Psoas muscle (tissue), 8 donors: ENCODE data around the gene CD300C. TPM values are rescaled to one million over a fixed set of nuclear protein-coding genes. Genes with fewer than 3 reads are reported as not detected.

Experiments
- ATAC-seq, 4 donors: fragments of 200-7000 bp; cut with Tn5 transposase; one replicate each; pipeline ENCODE4 v1.9.1; 2020; ENCODE audit warnings: moderate library complexity in 3 of 4, mild to moderate bottlenecking in 2 of 4
- DNase-seq, 2 donors: peaks; one replicate each; pipeline ENCODE4 v3.0.0-alpha.2; 2020
- H3K27ac ChIP-seq: fragments of 200-600 bp; one replicate; pipeline ENCODE4 v1.8.0; 2022
- H3K27me3 ChIP-seq, 3 donors: fragments of 200-600 bp in 1 of 3; one replicate each; pipeline versions ENCODE4 v1.6.1 to v1.8.0; 2013 to 2022; ENCODE audit warnings: low read length in 2 of 3, mild to moderate bottlenecking in 2 of 3, moderate library complexity in 1 of 3; ENCODE audit not compliant: insufficient read depth in 3 of 3
- H3K36me3 ChIP-seq, 2 donors: fragments of 200-600 bp in 1 of 2; one replicate each; pipeline versions ENCODE4 v1.6.1 to v1.8.0; 2013 to 2022; ENCODE audit warnings: low read depth in 1 of 2, mild to moderate bottlenecking in 1 of 2, moderate library complexity in 1 of 2; ENCODE audit not compliant: insufficient read depth in 1 of 2
- H3K4me1 ChIP-seq: fragments of 200-600 bp; one replicate; pipeline ENCODE4 v1.8.0; 2022
- H3K4me3 ChIP-seq: fragments of 200-600 bp; one replicate; pipeline ENCODE4 v1.8.0; 2022; ENCODE audit warnings: mild to moderate bottlenecking
- H3K9me3 ChIP-seq: fragments of 200-600 bp; one replicate; pipeline ENCODE4 v1.8.0; 2022
- WGBS, 3 donors: extraction: QIAGEN DNeasy Blood & Tissue Kit; methylation state at CpG; one replicate each; pipeline versions ENCODE4 v1.1.6 to v1.1.7; 2013; 5-methylcytosine and 5-hydroxymethylcytosine counted together
- intact Hi-C, 2 donors: fragments of 100-400 bp; cut with DNase I; formaldehyde crosslinking; loops; one replicate each; pipeline versions ENCODE4 v1.11.0 to v1.14.2; 2022
- polyA plus RNA-seq, 3 donors: library from polyadenylated mRNA; stranded (reverse); fragments of 200-250 nt; gene quantifications; one replicate each; pipeline ENCODE4 v1.2.3, GENCODE V29; 2013
- total RNA-seq, 4 donors: library from RNA; stranded (reverse); fragmentation: NEBNext Ultra II Directional in 2 of 4; extraction: Animal tissue kit (Norgen Biotek cat#: 25700) in 2 of 4; gene quantifications; one replicate each; pipeline versions ENCODE4 v1.2.1 to v1.2.4, GENCODE V29; 2021 to 2023
- TF ChIP-seq, protein P1 (sequence below): fragments of 200-600 bp; IDR thresholded peaks from one replicate; pipeline ENCODE4 v1.8.0; 2022; ENCODE audit warnings: antibody characterized with exemption
- donor health status: healthy with polysubstance abuse.
- donor health status: DM: no; HTN: no; CAD: no; lungs with moderate emphysema.
- donor health status: Bipolar disorder and iron deficiency.
- donor health status: healthy.
- donor health status: DM: yes; HTN: yes; CAD: no.
- donor health status: DM: no; HTN: no; CAD: no.
- donor health status: DM: no; HTN: no; CAD: no.
- donor health status: DM: yes; HTN: yes; CAD: no.

Gene CD300C
- total and polyA plus RNA-seq, 7 donors: 0.03 to 0.44 (median 0.32) TPM

DNA sequence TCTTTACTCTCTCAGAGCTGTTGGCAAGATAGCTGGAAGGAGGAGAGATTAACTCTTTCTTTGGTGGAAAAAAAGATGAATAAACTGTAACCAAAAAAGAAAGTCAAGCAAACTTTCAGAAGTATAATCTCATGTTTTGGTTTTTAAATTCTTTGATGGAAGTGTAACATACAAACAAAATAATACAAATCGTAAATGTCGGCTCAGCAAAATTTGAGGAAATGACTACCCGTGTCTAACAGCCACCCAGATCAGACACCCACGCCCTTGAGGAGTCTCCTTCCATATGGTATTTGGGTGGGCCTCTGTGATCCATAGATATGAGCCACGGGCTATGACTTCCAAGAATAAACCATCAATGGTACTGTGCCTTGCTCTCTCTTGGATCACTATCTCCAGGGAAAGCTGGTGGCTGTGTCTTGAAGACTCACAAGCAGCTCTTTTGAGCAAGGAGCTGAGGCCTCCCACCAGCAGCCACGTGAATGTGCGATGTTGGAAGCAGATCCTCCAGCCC is 9.6 kb upstream of the CD300C start:
- no peaks in the 10 kb centered on the region for H3K27me3 ChIP-seq
- DNase-seq: no peak
- no peaks in the 10 kb centered on the region for H3K4me1 ChIP-seq
- intact Hi-C loops: no loop called here
- no peak for ATAC-seq
- no peak overlapping the region for H3K27ac ChIP-seq
- H3K4me3 ChIP-seq: no peak overlapping the region
- H3K36me3 ChIP-seq: no peaks in the 10 kb centered on the region
- 71 to 76% (median 75%) methylated on average over 7 of the region's 7 CpGs for WGBS, 3 donors
- TF ChIP-seq, protein P1, sequence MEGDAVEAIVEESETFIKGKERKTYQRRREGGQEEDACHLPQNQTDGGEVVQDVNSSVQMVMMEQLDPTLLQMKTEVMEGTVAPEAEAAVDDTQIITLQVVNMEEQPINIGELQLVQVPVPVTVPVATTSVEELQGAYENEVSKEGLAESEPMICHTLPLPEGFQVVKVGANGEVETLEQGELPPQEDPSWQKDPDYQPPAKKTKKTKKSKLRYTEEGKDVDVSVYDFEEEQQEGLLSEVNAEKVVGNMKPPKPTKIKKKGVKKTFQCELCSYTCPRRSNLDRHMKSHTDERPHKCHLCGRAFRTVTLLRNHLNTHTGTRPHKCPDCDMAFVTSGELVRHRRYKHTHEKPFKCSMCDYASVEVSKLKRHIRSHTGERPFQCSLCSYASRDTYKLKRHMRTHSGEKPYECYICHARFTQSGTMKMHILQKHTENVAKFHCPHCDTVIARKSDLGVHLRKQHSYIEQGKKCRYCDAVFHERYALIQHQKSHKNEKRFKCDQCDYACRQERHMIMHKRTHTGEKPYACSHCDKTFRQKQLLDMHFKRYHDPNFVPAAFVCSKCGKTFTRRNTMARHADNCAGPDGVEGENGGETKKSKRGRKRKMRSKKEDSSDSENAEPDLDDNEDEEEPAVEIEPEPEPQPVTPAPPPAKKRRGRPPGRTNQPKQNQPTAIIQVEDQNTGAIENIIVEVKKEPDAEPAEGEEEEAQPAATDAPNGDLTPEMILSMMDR: no peak
- H3K9me3 ChIP-seq: no peaks in the 10 kb centered on the region

DNA sequence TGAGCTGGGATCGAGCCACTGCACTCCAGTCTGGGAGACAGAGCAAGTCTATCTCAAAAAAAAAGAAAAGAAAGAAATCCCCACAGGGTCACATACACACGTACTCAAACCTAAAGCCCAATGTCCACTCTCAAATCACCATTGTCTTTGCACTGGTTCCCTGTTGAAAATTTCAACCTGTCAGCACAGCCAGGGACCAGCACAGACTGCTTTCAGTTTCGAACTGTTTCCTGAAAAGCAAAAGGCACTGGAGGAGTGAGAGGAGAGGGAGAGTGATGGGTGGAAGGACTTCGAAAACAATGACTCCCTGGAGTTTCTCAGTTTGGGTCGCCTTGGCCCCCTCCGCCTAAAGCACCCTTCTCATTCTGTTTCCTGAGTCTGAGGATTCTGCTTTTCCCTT is 9.0 kb upstream of the CD300C start:
- TF ChIP-seq, protein P1: no peak

DNA sequence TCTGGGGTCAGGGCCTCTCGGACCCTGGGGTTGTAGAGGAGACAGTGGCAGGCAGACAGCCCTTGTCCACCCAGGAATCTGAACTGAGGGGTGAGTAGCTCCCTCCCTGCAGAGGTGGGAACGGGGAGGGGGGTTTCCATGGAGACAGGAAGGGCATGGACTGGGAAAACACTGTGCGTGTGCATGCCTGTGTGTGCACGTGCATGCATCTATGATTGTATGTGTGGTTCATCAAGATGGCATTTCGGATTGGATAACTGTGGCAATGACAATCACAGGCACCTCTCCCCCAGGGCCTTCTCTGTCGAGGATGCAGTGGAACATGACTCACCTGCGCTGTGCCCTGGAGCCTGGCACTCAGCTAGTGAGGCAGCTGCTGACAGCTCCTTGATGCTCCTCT is 6.1 kb upstream of the CD300C start:
- TF ChIP-seq, protein P1: no peak
- H3K4me3 ChIP-seq: no peak overlapping the region
- no peak for ATAC-seq
- H3K4me1 ChIP-seq: no peaks in the 10 kb centered on the region
- WGBS, 3 donors: 50 to 59% (median 55%) methylated on average over 7 of the region's 7 CpGs
- H3K9me3 ChIP-seq: no peaks in the 10 kb centered on the region
- no peaks in the 10 kb centered on the region for H3K27me3 ChIP-seq
- intact Hi-C loops: no loop called here
- DNase-seq: no peak
- H3K27ac ChIP-seq: no peak overlapping the region
- no peaks in the 10 kb centered on the region for H3K36me3 ChIP-seq

More for the DNA sequence above, 9.0 kb upstream of the CD300C start:
- no peak overlapping the region for H3K4me3 ChIP-seq
- DNase-seq (no peak), ATAC-seq (no peak)
- H3K27me3 ChIP-seq: no peaks in the 10 kb centered on the region
- H3K9me3 ChIP-seq: no peaks in the 10 kb centered on the region
- WGBS, 3 donors: 67 to 69% (median 68%) methylated on average over 6 of the region's 6 CpGs
- H3K27ac ChIP-seq: no peak overlapping the region
- intact Hi-C loops: no loop called here
- H3K4me1 ChIP-seq: no peaks in the 10 kb centered on the region
- no peaks in the 10 kb centered on the region for H3K36me3 ChIP-seq

DNA sequence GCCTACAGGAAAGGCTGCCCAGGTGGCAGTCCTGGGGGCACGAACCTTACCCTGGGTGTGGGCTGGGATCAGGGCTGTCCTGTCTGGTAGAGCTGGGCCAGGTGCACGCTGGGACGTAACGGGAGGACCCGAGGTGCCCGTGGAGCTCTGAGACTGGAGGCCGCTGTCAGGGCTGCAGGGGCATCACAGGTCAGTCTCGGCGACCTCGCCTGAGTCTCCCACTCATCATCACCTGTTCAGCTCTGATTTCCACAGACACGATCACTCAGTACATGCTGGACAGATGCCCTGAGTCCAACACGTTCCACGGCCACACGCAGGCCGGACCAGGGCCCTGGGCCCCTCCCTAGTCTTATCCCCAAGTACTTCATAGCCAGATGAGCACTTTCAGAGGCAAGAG is 4.7 kb upstream of the CD300C start:
- DNase-seq: no peak
- no peaks in the 10 kb centered on the region for H3K36me3 ChIP-seq
- H3K27ac ChIP-seq: no peak overlapping the region
- no peaks in the 10 kb centered on the region for H3K27me3 ChIP-seq
- TF ChIP-seq, protein P1: no peak
- intact Hi-C loops: no loop called here
- WGBS, 3 donors: 68 to 77% (median 70%) methylated on average over 15 of the region's 15 CpGs
- no peaks in the 10 kb centered on the region for H3K9me3 ChIP-seq
- H3K4me1 ChIP-seq: no peaks in the 10 kb centered on the region
- no peak overlapping the region for H3K4me3 ChIP-seq
- ATAC-seq: no peak

DNA sequence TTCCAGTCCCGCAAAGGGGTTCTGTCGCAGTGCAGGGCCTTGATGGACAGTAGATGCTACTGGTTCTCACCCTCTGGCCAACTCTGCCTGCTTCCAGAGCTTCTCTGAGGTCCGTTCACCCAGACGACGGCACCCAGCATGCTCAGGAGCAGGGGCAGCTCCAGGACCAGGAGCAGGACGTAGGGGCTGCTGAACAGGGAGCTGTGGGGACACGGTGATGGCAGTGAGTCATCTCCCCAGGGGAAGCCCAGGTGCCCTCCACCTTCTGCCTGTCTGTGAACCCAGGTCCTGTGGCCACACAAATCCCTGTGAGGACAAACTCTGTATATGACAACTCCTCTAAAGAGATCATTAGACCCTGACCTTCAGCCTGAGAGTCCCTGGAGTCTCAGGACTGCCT is 3.4 kb upstream of the CD300C start:
- no peak overlapping the region for H3K27ac ChIP-seq
- H3K27me3 ChIP-seq: no peaks in the 10 kb centered on the region
- H3K36me3 ChIP-seq: no peaks in the 10 kb centered on the region
- TF ChIP-seq, protein P1: no peak
- DNase-seq: no peak
- 71 to 84% (median 80%) methylated on average over 7 of the region's 7 CpGs for WGBS, 3 donors
- no peaks in the 10 kb centered on the region for H3K9me3 ChIP-seq
- intact Hi-C loops: no loop called here
- no peaks in the 10 kb centered on the region for H3K4me1 ChIP-seq
- no peak for ATAC-seq
- H3K4me3 ChIP-seq: no peak overlapping the region
